Ovary (tissue), 3 donors: ENCODE data around the gene SLC29A4.

ENCODE experiments used
- CTCF ChIP-seq, 3 donors: fragments of 450-650 bp in 2 of 3; fragments of 200-600 bp in 1 of 3; IDR thresholded peaks; one replicate each; pipeline versions ENCODE4 v1.5.1 to v1.8.0; 2016 to 2022; ENCODE audit warnings: antibody characterized with exemption in 3 of 3, mild to moderate bottlenecking in 1 of 3
- POLR2A ChIP-seq: fragments of 450-650 bp; IDR thresholded peaks from one replicate; pipeline ENCODE4 v1.6.1; 2017; ENCODE audit warnings: antibody characterized with exemption, mild to moderate bottlenecking, moderate library complexity
- donor health status: DM: no; HTN: no; CAD: no.

DNA sequence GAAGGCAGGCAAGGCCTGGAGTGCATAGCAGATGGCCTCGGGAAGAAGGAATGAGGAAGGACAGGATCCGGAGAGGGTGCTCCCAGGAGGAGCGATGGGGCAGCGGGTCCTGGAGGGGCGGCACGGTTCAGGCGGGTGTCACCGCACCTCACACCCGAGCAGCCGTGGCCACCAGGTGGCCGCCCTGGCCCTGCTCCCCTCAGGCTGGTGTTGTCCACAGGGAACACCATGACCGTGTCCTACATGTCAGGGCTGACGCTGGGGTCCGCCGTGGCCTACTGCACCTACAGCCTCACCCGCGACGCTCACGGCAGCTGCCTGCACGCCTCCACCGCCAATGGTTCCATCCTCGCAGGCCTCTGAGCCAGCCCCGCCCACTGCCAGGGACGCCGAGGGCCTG is 19.8 kb downstream of the SLC29A4 start:
- TF ChIP-seq CTCF (IDR thresholded peaks at IDR 0.05) (no peak), POLR2A (no peak)
